ENCODE data around the gene PSMD1.

The PSMD1 gene

DNA sequence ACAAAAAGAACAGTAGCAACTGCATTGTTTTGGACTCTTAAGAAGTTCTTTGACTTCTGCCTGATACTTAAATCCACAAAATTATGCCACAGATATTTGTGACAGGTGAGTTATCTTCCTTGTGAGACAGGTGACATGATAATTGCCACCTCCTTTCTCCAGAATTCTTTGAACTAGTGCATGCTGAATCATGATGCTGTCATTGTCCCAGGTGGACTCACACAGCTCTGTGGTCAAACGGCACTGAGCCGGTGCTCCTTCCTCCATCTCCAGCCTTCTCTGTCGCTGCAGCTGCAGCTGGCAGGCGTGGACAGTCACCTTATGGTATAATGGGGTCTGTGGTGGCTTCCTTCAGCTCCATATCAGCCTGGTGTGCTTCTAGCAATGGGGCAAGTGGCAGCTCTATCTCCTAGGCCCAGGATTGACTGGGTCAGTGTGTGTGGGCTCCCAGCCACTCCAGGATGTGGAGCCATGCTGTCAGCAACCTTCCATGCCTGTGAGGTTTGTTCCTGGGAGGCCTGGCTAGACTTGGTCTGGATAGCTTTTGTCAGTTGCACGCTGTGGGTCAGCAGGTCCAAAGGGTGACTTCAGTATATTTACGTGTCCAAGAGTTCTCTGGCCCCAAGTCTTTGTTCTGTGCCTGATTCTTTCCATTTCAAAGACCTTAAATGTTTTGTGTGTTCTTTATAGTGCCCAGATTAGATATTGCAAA is 157.4 kb downstream of the PSMD1 start:
- no peak for DNase-seq

DNA sequence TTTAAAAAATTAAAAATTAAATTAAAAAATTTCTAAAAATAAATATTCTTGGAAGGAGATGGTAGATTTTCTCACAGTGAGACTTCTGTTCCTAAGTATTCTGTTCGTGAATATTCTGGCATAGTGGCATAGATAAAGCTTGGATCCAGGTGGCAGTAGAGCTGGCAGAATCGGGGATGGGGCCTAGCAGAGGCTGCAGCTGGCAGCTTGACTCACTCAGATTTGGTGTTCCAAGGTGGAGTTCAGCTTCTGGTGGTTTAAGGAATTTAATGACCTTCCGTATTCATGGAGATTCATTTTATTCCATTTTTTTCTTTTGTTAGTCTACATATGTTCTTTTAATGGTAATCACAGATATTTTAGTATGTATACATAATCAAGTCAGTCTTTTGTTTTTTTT is 161.7 kb downstream of the PSMD1 start:
- no peak for DNase-seq

DNA sequence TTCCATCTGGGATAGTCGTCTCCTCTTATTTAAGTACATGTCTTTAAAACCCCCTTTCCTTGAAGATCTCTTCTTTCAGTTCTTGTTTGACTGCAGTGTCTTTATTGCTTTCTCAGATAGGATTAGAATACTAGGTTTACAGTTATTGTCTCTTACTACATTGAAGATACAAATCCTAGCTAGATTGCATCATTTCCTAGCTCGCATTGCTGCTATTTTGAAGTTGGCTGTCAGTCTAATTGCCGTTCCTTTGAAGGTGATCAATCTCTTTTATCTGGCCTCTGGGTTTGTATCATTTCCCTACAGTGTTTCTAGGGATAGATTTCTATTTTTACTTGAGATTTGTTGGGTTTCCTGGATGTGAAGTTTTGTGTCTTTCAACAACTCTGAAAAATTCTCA is 162.6 kb downstream of the PSMD1 start:
- no peak for DNase-seq

GRCh38 chr2:231221761-231222160 is 165.1 kb downstream of the PSMD1 start:
- no peak for DNase-seq
